SK-N-SH (cell line): Measurements from ENCODE around the gene RNF40. TPM values are rescaled to one million over a fixed set of nuclear protein-coding genes. Genes with fewer than 3 reads are reported as not detected.

Source experiments
- CTCF ChIA-PET: fragments of 300-600, 350-600 bp; formaldehyde crosslinking; extraction: SDS; loops from one replicate; lab custom pipeline; 2021; lab: Yijun Ruan, JAX
- POLR2A ChIA-PET: fragments of 350-600 bp; sonication (Branson Sonifier 250); formaldehyde crosslinking; extraction: SDS; loops from one replicate; lab custom pipeline; 2020; ENCODE audit warnings: antibody characterized with exemption, inconsistent platforms; lab: Yijun Ruan, JAX
- DNase-seq: peaks from one replicate; pipeline ENCODE4 v3.0.0; 2012
- H2AFZ ChIP-seq: fragments of 200-600 bp; sonication (generic); 2 replicates; pipeline ENCODE4 v1.8.1; 2016; ENCODE audit warnings: antibody characterized with exemption, mild to moderate bottlenecking, low read depth
- H3F3A ChIP-seq: fragments of 200-600 bp; sonication (generic); replicated peaks from 2 replicates; pipeline ENCODE3; 2016; ENCODE audit warnings: antibody characterized with exemption, mild to moderate bottlenecking; ENCODE audit not compliant: insufficient read depth
- H3K27ac ChIP-seq, 2 experiments: fragments of 200-500 bp in 1 of 2; fragments of 200-600 bp in 1 of 2; sonication (Bioruptor generic) in 1 of 2; sonication (generic), shearing (Covaris generic) in 1 of 2; 2 replicates each; pipeline versions ENCODE4 v1.5.1 to v1.6.1; 2014 to 2016; ENCODE audit warnings: low read depth in 2 of 2, inconsistent platforms in 1 of 2, low read length in 1 of 2, mild to moderate bottlenecking in 1 of 2, mixed read lengths in 1 of 2
- H3K27me3 ChIP-seq: fragments of 200-600 bp; sonication (generic), shearing (Covaris generic); 2 replicates; pipeline ENCODE4 v1.6.1; 2016; ENCODE audit warnings: mixed run types; ENCODE audit not compliant: insufficient read depth
- H3K36me3 ChIP-seq, 2 experiments: fragments of 200-500 bp in 1 of 2; fragments of 200-600 bp in 1 of 2; sonication (Bioruptor generic) in 1 of 2; sonication (generic) in 1 of 2; replicated peaks in 1 of 2; 2 replicates each; pipeline versions ENCODE3 to v1.5.1; 2014 to 2016; ENCODE audit warnings: low read length in 1 of 2, mild to moderate bottlenecking in 1 of 2; ENCODE audit not compliant: insufficient read depth in 2 of 2, control insufficient read depth in 1 of 2
- H3K4me1 ChIP-seq, 2 experiments: fragments of 200-500 bp in 1 of 2; fragments of 200-600 bp in 1 of 2; sonication (Bioruptor generic) in 1 of 2; sonication (generic), shearing (Covaris generic) in 1 of 2; 2 replicates each; pipeline versions ENCODE4 v1.5.1 to v1.6.1; 2014 to 2016; ENCODE audit warnings: low read depth in 1 of 2, low read length in 1 of 2, mixed run types in 1 of 2; ENCODE audit not compliant: insufficient read depth in 2 of 2, control insufficient read depth in 1 of 2
- H3K4me2 ChIP-seq: fragments of 200-600 bp; sonication (generic), shearing (Covaris generic); 2 replicates; pipeline ENCODE4 v1.6.1; 2017; ENCODE audit warnings: mixed run types
- H3K4me3 ChIP-seq, 2 experiments: fragments of 200-500 bp in 1 of 2; fragments of 200-600 bp in 1 of 2; sonication (Bioruptor generic) in 1 of 2; sonication (generic), shearing (Covaris generic) in 1 of 2; 2 replicates each; pipeline versions ENCODE4 v1.5.1 to v1.8.1; 2014 to 2016; ENCODE audit warnings: low read depth in 2 of 2, inconsistent platforms in 1 of 2, low read length in 1 of 2, mild to moderate bottlenecking in 1 of 2, mixed read lengths in 1 of 2, moderate library complexity in 1 of 2
- H3K79me2 ChIP-seq: fragments of 200-600 bp; sonication (generic); 2 replicates; pipeline ENCODE4 v1.8.1; 2017; ENCODE audit warnings: mild to moderate bottlenecking; ENCODE audit not compliant: insufficient read depth
- H3K9ac ChIP-seq: fragments of 200-600 bp; sonication (generic); 2 replicates; pipeline ENCODE4 v1.6.1; 2017; ENCODE audit warnings: mixed run types
- H3K9me2 ChIP-seq: fragments of 200-600 bp; sonication (generic); 2 replicates; pipeline ENCODE4 v1.6.1; 2017; ENCODE audit warnings: mixed run types
- H3K9me3 ChIP-seq: fragments of 200-600 bp; sonication (generic); 2 replicates; pipeline ENCODE4 v1.6.1; 2017; ENCODE audit warnings: mixed run types, mild to moderate bottlenecking, moderate library complexity
- H4K20me1 ChIP-seq: fragments of 200-600 bp; sonication (generic); 2 replicates; pipeline ENCODE4 v1.6.1; 2017; ENCODE audit warnings: mild to moderate bottlenecking, mixed run types; ENCODE audit not compliant: insufficient read depth
- CHD2 ChIP-seq: fragments of 150-350 bp; IDR thresholded peaks from 2 replicates; pipeline ENCODE4 v1.6.1; 2018; ENCODE audit warnings: low read length; ENCODE audit not compliant: partially characterized antibody
- FOSL2 ChIP-seq: IDR thresholded peaks from 2 replicates; pipeline ENCODE4 v1.4.0; 2012; ENCODE audit warnings: low read depth, mild to moderate bottlenecking, moderate library complexity, borderline replicate concordance
- FOXJ3 ChIP-seq: sonication (generic); formaldehyde crosslinking; IDR thresholded peaks from 2 replicates; pipeline ENCODE4 v1.5.1; 2020; ENCODE audit warnings: mild to moderate bottlenecking, missing genetic modification reagents
- IRF3 ChIP-seq: fragments of 150-350 bp; IDR thresholded peaks from 2 replicates; pipeline ENCODE4 v1.6.1; 2016; ENCODE audit warnings: mild to moderate bottlenecking, low read depth, low read length
- MAX ChIP-seq: IDR thresholded peaks from 2 replicates; pipeline ENCODE4 v1.4.0; 2012; ENCODE audit warnings: low read depth
- MXI1 ChIP-seq: IDR thresholded peaks from 2 replicates; pipeline ENCODE4 v1.6.1; 2012; ENCODE audit warnings: mild to moderate bottlenecking, low read depth, low read length, improper control_type of control experiment
- PBX3 ChIP-seq: IDR thresholded peaks from 2 replicates; pipeline ENCODE4; 2012
- POLR2AphosphoS5 ChIP-seq: IDR thresholded peaks from 2 replicates; pipeline ENCODE4 v1.6.1; 2012; ENCODE audit warnings: low read depth, low read length
- RCOR1 ChIP-seq: fragments of 150-350 bp; IDR thresholded peaks from 2 replicates; pipeline ENCODE4 v1.6.1; 2017; ENCODE audit warnings: antibody characterized with exemption, low read length
- REST ChIP-seq: IDR thresholded peaks from 2 replicates; pipeline ENCODE4 v1.6.1; 2012; ENCODE audit warnings: mild to moderate bottlenecking, low read depth, low read length, moderate library complexity
- SIN3A ChIP-seq: IDR thresholded peaks from 2 replicates; pipeline ENCODE4 v1.6.1; 2012; ENCODE audit warnings: low read depth, mild to moderate bottlenecking, low read length, moderate library complexity, borderline replicate concordance
- SMC3 ChIP-seq: IDR thresholded peaks from 2 replicates; pipeline ENCODE4 v1.6.1; 2012; ENCODE audit warnings: low read depth, low read length, improper control_type of control experiment
- USF2 ChIP-seq: fragments of 150-350 bp; IDR thresholded peaks from 2 replicates; pipeline ENCODE4 v1.6.1; 2017; ENCODE audit warnings: antibody characterized with exemption, low read length, low read depth, borderline replicate concordance
- YY1 ChIP-seq: IDR thresholded peaks from 2 replicates; pipeline ENCODE4 v1.4.0; 2012; ENCODE audit warnings: low read depth, mild to moderate bottlenecking
- WGBS: methylation state at CpG from one replicate; pipeline ENCODE4 v1.1.6; 2017; ENCODE audit warnings: low lambda C conversion rate; 5-methylcytosine and 5-hydroxymethylcytosine counted together
- polyA plus RNA-seq, 3 experiments: library from polyadenylated mRNA; depleted of rRNA; stranded (reverse); fragments of >200 nt; gene quantifications; 2 replicates each; pipeline ENCODE4 v1.2.3, GENCODE V29; 2012

RNF40 gene
- polyA plus RNA-seq, 1 of the 3 experiments (the other 2 are of a cell fraction), result 49.8 TPM

GRCh38 chr16:30773826-30774225 is 11.7 kb downstream of the RNF40 start:
- Histone ChIP-seq H3K27ac (no peak overlapping the region), H3K4me2 (no peak overlapping the region), H2AFZ (no peak overlapping the region), H3K4me1 (peaks cover 12 to 29% of the 10 kb centered on the region in 2 experiments; a peak in 3 of 4 replicates), H3K79me2 (0 out of 2 replicates have a peak, but pooled peaks cover 11% of the 10 kb centered on the region), H4K20me1 (no peaks in the 10 kb centered on the region), H3K9me2 (no peaks in the 10 kb centered on the region), H3F3A (peaks cover 29% of the 10 kb centered on the region), H3K9ac (no peak overlapping the region), H3K27me3 (no peaks in the 10 kb centered on the region), H3K9me3 (no peaks in the 10 kb centered on the region), H3K36me3 (peaks cover 19 to 39% of the 10 kb centered on the region in 2 experiments), H3K4me3 (no peak overlapping the region)
- CTCF ChIA-PET, result interaction anchor here (1.0 to 1.4 kb wide), 3 partner anchors 24 to 129 kb away, joined by 3 read pairs; no protein-coding TSS in a partner anchor
- TF ChIP-seq FOXJ3 (CRISPR knock-in tag) (no peak), RCOR1 (no peak), MAX (no peak), MXI1 (no peak), FOSL2 (no peak), SIN3A (no peak), CHD2 (no peak), POLR2AphosphoS5 (no peak), SMC3 (no peak), IRF3 (no peak), YY1 (no peak), PBX3 (no peak), USF2 (no peak), REST (no peak)
- 91% methylated on average over 13 of the region's 14 CpGs for WGBS
- DNase-seq, result no peak
- POLR2A ChIA-PET, result interaction anchor here (0.6 to 1.8 kb wide), 2 partner anchors 41 to 102 kb away, joined by 6 to 8 read pairs; no protein-coding TSS in a partner anchor
